HEK293T (cell line): Measurements from ENCODE around the gene MRPL38.

Source experiments
- BHLHE40 ChIP-seq: fragments of 450-650 bp; IDR thresholded peaks from 2 replicates; pipeline ENCODE4 v1.6.1; 2016; ENCODE audit warnings: mild to moderate bottlenecking, moderate library complexity, borderline replicate concordance
- CTBP1 ChIP-seq: fragments of 450-650 bp; IDR thresholded peaks from 2 replicates; pipeline ENCODE4 v1.6.1; 2016; ENCODE audit warnings: borderline replicate concordance
- FOXK2 ChIP-seq: fragments of 450-650 bp; IDR thresholded peaks from 2 replicates; pipeline ENCODE4 v1.6.1; 2016; ENCODE audit warnings: mild to moderate bottlenecking
- FOXM1 ChIP-seq: fragments of 450-650 bp; IDR thresholded peaks from 2 replicates; pipeline ENCODE4 v1.6.1; 2017; ENCODE audit warnings: mild to moderate bottlenecking, borderline replicate concordance
- L3MBTL2 ChIP-seq: fragments of 450-650 bp; conservative IDR thresholded peaks from 2 replicates; pipeline ENCODE4 v1.6.1; 2016; ENCODE audit warnings: mild to moderate bottlenecking
- NFRKB ChIP-seq: fragments of 450-650 bp; IDR thresholded peaks from 2 replicates; pipeline ENCODE4 v1.6.1; 2016; ENCODE audit warnings: mild to moderate bottlenecking, moderate library complexity
- SP1 ChIP-seq: fragments of 450-650 bp; IDR thresholded peaks from 2 replicates; pipeline ENCODE4 v1.6.1; 2017
- SUZ12 ChIP-seq: fragments of 450-650 bp; IDR thresholded peaks from 2 replicates; pipeline ENCODE4 v1.6.1; 2016; ENCODE audit warnings: mild to moderate bottlenecking
- TARDBP ChIP-seq: fragments of 450-650 bp; IDR thresholded peaks from 2 replicates; pipeline ENCODE4 v1.6.1; 2016
- ZNF384 ChIP-seq: fragments of 450-650 bp; IDR thresholded peaks from 2 replicates; pipeline ENCODE4 v1.6.1; 2016
- TF ChIP-seq, protein P1 (sequence below): fragments of 450-650 bp; IDR thresholded peaks from 2 replicates; pipeline ENCODE4 v1.6.1; 2016

DNA sequence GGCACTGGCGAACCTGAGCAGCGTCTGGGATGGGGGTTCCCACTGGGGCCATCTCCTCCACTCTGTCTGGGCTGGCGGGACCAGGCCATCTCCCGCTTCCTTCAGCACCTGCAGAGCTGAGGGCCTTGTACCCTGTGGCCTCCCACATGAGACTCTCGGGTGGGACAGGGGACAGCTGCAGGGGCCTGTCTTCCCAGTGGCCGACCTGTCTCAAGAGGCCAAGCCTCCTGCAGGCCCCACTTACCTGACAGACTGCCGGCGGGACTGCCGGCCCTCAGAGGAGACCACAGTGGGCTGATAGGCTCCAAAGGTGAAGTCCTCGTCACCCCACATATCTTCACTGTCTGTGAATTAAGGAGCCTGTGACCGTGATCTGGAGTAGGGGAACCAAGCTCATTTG lies 20.4 kb upstream of the MRPL38 start:
- TF ChIP-seq TARDBP (no peak), BHLHE40 (no peak), CTBP1 (no peak), SP1 (no peak), L3MBTL2 (no peak), SUZ12 (no peak), FOXK2 (no peak), NFRKB (no peak), FOXM1 (no peak), ZNF384 (no peak)
- TF ChIP-seq, protein P1, sequence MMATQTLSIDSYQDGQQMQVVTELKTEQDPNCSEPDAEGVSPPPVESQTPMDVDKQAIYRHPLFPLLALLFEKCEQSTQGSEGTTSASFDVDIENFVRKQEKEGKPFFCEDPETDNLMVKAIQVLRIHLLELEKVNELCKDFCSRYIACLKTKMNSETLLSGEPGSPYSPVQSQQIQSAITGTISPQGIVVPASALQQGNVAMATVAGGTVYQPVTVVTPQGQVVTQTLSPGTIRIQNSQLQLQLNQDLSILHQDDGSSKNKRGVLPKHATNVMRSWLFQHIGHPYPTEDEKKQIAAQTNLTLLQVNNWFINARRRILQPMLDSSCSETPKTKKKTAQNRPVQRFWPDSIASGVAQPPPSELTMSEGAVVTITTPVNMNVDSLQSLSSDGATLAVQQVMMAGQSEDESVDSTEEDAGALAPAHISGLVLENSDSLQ = no peak
